Measurements from ENCODE around the gene HEPHL1.

Gene HEPHL1

DNA sequence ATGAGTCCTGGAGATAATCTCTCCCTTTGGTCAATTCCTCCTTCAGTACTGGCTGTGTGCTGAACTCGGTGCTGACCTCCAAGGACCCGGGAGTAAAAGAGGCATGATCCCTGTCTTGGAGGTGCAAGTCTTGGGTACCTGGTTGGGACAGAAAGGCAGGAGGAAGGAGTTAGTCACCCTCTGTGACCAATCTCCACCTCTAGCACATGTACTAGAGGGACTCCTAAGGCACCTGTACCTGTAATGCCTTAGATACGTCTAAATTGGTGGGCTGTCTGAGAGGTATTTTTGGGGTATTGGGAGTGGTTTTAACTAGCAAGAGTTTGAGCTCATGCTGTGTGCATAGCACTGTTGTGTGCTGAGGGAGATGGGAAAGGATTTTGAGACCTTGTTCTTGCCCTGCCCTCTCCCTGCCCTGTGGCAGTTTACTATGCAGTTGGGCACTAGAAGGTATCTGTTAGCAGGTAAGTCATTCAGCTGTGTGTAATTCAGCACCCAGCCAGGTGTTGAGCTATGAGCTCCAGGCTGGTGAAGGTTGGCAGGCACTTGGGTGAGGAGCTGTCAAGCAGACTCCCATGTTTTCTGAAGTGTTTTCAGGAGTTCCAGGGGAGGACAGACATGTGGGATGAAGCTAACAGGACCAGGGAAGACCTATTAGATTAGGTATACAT is 110.0 kb downstream of the HEPHL1 start:
- DNase-seq: no peak

DNA sequence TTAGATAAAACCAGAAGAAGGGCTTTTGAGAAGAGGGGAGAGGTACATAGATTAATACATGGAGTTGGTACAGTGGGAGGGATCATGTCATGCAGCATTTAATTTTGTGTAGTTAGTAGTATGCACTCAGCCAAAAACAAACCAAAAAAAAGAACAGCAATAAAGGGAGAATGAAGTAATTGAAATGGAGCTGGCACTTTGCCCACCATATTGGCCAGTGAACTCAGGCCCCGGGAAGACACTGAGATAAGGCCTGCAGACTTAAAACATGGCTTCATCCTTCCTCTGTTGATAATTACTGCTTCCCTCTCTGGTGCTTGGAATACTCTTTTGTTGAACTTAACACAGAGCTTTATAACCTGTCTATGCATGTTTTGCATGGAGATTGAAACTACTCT is 110.6 kb downstream of the HEPHL1 start:
- peak; percentile 65 for DNase-seq

DNA sequence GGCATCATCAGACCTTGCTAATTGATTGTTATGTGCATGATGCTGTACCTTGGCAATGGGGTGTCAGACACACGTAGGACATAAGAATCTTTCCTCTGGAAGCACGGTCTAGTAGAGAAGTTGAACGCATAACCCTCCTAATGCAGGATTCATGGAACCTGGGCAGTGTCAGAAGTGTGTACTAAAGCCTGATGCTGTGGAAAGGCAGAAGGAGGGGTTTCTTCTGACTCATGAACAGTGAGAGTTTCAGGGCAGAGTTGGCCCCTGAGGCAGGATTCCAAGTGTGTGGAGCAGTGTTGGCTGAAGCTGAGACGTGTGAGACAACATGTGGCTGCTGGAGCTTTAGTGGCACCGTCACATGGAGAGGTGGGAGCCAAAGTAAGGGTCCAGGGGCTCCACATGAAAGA is 111.0 kb downstream of the HEPHL1 start:
- DNase-seq: no peak

DNA sequence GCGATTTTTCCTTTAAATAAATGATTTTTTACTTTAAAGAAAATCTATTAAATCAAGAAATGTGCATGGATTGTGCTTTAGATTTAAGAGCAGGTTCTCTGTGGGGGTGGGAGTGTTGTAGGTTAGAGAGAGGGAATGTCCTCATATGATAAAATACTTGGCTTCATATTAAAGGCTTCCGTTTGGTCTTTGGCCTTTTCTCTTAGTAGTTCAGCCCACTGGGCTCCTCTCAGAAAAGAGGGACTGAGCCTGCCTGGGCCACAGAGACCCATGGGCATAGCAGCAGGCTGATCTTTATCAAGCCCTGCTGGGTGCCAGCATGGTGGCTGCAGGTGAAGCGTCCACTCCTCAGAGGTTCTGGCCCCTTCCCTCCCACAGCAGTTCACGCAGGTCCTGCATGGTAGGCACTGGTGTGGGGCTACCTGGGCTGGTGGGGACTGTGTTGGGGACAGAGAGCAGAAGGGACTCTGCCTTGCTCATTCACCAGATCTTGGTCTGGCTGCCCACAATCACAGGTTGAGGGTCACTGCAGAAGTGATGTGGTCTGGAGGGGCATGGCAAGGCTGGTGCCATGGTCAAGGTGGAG is 111.8 kb downstream of the HEPHL1 start:
- DNase-seq: no peak

DNA sequence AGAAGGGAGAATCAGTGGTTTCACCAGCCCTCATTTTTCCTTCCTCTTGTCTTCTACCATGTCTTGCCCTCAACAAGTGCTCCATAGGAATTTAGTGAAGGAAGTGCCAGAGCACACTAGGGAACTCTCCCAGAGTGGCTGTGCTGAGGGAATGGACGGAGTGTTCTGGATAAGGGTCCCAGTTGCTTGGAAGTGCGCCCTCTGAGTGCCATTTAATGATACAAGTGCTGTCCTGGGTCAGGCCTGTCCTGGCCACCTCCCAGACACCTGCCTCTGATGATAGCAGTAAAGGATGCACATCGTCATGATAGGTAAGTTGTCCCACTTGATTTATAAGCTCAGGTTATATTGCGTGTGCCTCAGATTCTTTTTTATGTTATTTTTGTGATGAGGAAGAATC is 112.6 kb downstream of the HEPHL1 start:
- no peak for DNase-seq

DNA sequence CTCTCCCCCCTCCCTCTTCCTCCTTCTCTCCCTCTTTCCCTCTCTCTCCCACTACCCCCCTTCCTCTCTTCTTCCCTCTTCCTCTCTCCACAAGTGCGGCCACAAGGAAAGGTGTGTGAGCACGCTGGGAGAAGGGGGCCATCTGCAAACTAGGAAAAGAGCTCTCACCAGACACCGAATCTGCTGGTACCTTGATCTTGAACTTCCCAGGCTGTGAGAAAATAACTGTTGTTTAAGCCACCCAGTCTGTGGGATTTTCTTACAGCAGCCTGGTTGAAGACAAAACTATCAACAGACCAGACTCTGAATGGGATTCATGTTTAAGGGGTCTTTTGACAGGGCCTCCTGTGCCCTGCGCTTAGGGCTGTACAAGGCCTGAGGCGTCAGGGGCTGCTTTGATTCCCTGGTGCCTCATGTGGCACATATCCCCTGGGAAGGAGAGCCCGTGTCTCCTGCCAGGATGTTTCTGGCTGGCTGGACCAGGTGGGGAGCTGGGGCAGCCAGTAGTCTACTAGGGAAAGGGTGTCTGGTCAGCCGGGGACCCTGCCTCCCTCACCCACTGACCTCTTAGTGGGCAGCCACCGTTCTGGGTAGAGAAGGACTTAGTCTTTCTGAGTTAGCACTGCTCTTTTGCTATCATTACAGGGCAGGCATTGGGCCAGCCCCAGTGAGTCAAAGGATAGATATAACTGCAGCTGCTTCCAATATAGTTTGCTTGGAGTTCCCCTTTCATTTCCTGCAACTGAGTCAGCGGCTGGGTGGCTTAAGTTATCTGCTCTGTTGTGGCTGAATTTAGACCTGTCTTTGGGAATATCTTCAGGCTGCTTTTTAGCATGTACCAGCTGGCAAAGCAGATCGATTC is 113.7 kb downstream of the HEPHL1 start:
- peak; percentile 61 for DNase-seq

DNA sequence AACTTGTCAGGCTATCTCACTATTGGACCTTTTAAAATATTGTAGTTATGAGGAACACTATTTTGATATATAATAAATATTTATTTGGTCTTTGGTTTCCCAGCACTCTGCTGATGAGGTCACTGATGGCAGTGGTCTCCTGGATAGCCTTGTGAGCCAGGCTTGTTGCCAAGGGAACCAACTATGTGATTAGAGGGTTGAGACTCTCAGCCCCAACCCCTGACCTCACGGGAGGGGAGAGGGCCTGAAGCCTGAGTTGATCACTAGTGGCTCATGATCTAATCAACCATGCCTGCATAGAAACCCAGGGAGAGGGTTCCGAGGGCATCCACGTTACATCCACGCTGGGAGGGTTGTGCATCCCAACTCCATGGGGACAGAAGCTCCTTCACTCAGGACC is 118.3 kb downstream of the HEPHL1 start:
- DNase-seq: no peak

DNA sequence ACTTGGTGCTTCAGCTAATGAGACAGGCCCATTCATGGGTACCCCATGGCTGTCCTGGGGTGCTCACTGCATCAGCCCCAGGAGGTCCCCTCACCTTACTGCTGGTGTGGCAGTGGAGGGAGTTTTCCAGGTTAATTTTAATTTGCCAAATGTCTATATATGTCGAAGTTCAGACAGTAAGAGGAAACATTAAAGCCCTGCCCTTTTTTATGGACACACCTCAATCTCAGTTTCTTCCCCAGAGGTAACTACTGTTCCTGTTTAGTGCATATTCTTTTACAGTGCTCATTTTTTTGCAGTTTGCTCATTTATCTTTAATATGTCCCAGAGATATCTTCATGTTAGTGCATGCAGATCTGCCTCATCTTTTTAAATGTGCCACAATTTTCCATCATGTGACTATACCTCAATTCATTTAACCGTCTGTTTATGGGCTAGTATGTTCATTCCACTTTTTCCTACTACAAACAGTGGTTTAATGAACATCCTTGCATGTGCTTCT is 119.1 kb downstream of the HEPHL1 start:
- DNase-seq: no peak

DNA sequence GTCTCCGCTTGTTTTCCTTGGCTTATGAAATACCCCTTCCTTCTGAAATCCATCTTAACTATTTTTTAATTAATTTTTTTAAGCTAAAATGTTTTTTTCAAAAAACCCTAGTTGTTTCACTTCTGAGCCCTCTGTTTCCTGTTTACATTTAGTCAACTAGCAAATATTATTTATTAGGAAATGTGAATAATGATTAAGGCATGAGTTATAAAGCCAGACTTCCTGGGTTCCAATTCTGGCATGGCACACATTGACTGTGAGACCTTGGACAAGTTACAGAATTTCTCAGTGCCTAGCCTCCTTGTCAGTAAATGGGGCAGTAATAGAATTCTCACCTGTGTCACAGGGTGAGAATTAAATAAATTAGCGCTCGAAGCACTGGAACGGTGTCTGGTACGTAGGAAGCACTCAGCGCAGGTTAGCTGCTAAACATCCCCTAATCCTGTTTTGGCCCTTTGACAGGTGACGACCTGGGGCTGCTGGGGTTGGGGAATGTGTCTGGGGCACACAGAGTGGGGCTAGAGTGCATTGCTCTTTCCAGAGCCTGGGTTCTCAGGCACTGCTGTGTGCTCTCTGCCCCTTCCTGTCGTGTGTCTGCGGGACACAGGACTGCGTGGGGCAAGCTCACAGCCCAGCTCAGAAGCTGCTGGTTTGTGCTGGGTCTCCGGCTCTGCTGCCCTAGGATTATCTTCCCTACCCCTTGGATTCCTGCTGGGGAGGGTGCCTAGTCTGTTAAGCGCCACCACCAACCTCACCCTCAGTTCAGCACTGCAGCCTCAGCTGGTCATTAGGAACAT is 120.6 kb downstream of the HEPHL1 start:
- no peak for DNase-seq

DNA sequence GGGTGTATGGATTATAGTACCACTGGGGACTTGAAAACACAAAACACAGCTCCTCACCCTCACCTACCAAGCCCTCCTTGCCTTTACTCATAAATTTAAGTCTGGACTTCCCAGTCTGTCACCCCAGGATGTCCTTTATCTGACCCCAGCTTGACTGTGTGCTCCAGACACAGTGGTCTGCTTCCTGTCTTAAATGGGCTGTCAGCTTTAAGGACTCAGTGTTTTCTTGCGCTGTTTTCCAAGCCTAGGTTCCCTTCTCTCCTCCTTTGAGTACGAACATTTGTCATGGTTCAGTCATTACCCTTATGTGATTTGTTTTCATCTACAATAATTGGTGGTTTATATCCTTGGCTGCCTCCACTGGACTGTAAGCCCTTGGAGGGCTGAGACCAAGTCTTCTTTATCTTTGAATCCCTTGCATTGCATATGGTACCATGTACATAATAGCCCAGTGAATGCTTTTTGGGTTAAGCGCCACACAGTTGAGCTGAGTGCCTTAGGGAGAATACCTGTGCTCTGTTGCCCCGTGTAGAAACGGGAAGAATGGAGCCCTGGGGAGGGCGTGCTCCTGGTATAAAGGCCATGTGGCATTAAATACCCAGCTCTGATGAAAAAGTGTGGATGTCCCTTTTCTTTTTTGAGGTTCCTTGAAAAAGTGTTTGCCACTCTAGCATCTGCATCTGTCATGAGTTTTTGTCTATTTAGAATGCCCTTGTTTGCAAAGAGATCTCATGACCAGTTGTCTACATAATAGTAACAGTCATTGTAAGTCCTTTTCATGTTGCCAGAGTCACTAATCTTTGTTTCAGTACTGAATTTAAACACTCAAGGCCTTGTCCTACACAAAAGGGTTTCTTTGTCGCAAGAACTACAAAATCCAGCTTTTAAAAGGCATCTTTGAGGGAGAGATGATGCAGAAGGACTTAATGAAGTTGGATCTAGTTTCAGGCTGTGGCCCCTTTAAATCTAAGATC is 121.4 kb downstream of the HEPHL1 start:
- DNase-seq: no peak

DNA sequence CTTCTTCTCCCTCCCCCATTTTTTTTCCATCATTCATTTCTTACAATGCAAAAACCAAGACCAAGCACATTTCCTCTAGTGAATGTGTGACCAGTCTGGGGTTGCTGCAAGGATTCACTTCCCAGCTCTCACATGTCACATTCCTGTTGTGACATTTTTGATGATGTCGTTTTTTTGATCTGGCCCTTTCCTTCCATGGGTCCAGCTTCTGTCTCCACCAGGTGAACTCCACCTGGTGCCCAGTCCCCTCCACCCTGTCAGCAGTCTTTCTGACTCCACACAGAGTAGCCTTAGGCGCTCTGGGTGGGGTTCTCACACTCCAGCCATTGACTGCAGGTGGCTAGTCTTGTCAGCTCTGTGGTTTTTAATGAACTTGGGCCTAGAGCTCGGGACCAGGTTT is 123.1 kb downstream of the HEPHL1 start:
- no peak for DNase-seq

DNA sequence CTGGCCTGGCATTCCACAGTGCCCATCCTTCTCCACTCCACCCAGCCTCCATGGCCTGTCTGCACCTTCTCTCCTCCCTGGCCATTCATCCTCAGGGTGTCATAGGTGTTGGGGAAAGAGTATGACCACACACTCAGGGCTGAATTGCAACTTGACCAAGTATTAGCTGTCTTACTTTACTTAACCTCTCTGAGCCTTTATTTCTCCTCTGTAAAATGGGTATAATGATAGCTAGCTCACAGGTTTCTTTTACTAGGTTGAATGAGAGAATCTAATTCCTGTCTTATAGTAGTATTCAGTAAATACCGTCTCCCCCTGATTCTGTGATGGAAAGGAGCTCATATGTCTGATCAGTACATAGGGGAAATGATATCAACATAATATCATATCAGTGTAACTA is 123.5 kb downstream of the HEPHL1 start:
- no peak for DNase-seq

DNA sequence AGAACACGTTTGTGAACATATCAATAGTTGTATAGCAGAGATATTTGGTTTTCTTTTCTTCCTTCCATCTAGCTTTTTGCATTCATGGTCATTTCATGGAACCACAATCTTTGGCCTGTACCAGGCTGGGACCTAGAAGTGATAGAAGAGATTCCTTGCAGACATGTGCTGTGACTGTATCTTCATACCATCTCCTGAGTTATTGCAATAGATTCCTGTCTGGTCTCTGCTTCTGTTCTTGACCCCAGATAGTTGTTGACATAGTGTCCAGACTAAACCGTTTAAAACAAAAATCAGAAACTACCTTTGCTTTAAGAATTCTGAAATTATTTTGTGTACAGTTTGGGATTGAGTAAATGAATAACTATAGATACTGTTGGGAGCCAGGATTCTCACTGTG is 124.3 kb downstream of the HEPHL1 start:
- no peak for DNase-seq

DNA sequence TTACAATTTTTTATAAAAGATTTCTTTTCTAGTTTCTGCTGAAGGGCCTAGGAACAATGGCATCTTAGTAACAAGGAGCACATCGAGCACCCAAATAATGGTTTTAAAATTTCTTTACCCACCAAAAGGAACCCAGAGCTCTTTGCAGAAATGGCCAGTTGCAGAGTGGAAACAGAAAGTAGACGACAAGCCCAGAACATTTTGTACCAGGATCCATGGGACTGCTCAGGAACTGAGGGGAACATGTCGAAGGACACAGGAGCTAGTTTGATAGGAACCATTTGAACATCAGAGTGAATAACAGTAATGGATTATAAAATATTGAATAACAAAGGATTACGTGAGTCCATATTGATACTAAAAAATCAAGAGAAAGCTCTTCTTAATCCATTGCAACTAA is 124.8 kb downstream of the HEPHL1 start:
- no peak for DNase-seq

DNA sequence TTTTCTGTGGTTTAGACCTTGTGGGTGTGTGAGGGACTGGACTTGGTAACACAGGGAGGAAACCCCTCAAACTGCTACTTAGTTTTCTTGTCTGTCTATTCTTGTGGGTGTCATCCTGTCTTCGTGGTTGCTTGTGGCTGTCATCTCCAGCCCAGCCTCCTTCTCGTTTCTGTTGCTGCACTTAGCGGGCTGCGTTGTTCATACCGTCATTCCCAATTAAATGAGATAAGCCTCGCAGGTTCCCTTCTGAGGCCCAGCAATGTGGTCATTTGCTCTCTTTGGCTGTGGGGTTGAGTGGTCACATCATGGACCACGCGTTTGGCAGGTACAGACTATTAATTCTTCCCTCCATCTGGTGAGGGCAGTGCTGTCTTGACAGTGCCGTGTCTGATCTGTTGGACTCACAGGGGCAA is 126.3 kb downstream of the HEPHL1 start:
- no peak for DNase-seq

DNA sequence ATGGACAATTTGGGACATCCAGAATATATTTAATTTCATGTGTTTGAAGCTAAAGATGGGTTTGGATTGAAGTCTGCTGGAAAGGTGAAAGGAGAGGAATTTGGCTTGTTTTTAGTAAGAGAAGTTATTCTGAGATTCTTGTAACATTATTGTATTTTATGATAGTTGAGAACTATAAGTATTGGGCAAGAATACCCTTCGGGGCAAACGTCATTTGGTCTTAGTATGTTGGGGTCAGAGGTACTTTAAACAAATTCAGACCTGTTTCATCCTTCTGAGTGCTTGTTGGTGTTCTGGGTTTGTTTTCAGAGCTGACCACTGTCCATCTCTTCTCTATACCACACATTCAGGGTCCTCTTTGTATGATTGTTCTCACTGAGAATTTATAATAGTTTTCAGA is 127.0 kb downstream of the HEPHL1 start:
- DNase-seq: no peak

DNA sequence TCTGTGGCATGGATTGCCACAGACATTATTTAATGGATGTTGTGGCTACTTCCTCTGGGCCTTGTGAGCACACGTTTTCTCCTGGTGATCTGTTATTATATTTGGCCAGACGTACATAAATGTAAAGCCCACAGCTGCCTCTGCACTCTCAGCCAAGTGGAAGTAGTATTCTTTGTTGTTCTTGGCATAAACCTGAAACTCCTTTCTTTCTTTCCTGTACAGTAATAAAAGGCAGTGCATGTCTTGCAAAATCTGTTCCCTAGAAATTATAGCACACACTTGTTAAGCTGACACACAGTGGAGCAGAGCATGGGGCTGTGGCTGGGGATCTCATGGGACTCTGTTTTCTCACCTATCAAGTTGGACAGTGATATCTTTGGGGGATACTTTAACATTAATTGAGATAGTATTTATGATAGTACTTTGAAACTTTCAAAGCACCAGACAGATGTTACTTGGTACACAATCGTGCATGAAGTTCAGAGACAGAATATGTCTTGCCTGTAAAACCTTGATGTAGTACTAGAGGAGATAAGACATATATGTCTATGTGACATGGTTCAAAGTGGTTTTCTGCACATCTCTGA is 128.4 kb downstream of the HEPHL1 start:
- no peak for DNase-seq

DNA sequence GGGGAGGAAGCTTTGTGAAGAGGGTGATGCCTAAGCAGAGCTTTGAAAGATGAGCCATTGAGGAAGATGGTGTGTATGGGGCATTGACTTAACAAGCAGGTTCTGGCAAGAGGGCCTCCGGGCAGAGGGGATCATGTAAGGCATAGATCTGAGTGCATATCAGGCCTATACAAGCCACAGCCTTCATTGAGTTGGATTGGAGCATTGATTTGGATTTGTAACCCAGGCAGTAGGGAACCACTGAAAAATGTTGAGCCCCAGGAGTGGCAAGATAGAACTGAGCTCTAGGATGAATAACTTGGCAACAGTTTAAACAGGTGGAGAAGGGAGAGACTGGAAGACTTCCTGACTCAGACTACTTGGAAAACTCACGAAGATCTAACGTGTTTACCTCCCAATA is 128.9 kb downstream of the HEPHL1 start:
- DNase-seq: no peak

DNA sequence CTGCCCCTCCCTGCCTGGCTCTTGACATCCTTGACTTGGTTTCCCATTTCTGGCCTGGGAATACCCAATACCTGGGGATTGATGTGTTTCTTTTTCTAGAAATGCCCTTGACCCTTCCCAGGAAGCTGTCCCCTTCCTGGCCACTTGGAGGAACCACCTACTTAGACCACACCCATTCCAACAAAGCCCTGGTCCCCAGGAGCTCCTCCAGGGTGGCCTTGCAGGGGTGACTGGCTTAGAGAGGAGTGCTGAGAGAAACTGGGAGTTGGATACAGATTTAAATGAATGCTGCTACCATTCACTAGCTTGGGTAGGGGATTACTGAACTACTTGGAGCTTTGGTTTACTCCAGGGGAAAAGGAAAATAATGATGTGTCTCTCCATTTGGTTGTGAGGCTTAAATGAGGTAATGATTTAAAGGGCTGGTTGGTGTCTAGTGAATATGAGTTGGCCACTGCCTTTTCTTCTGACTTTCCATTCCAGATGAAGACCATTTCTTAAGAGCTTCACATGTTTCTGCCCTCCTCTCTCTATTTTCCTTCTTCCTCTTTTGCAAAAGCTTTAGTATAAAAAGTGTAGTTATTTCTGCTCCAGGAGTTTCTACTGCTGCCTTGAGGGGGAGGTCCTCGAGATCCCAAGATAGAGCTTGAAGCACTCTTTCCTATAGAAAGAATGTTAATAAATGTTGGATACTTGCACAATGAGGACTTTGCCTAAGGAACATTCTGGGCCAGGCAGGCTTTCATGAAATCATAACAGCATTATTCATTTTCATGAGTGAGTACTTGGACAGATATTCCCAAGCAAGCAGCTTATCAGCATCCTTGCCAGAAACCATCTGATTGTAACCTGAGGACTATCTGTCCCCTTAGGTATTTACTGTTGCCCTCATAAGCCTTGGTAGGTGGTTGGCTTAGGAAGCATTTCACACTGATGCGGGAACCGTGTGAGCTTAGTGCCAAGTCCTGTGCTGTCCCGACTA is 129.8 kb downstream of the HEPHL1 start:
- DNase-seq: no peak

All from hematopoietic multipotent progenitor cell treated with erythropoietin and hydrocortisone succinate and interleukin-3 and kit ligand, for 8 days (in vitro differentiated cells).